ENCODE measurements around the gene GIMAP7.
"Not testable (repeated sequence)": the region's sequence is repeated elsewhere in the genome, so short reads cannot be mapped to it uniquely, and the experiment has no call there.

GIMAP7 gene

GRCh38 chr7:150487625-150488024 is 27.0 kb upstream of the GIMAP7 start:
- no peak overlapping the region for H3K4me3 ChIP-seq (replicated peaks in 1 of 2; ENCODE audit: low read depth in 2 of 2, low read length in 2 of 2)
- TF ChIP-seq CTCF (IDR thresholded peaks at IDR 0.05; ENCODE audit: low read depth, low read length), result no peak

GRCh38 chr7:150489782-150490181 is 24.9 kb upstream of the GIMAP7 start:
- DNase-seq (ENCODE audit: low read depth in 2 of 2), result no peak
- no peak overlapping the region for H3K4me3 ChIP-seq (replicated peaks in 1 of 2; ENCODE audit: low read depth in 2 of 2, low read length in 2 of 2)
- TF ChIP-seq CTCF (IDR thresholded peaks at IDR 0.05; ENCODE audit: low read depth, low read length), result no peak

More at GRCh38 chr7:150487625-150488024, 27.0 kb upstream of the GIMAP7 start:
- DNase-seq (ENCODE audit: low read depth in 2 of 2), result no peak

GRCh38 chr7:150493442-150493841 is 21.2 kb upstream of the GIMAP7 start:
- not testable (repeated sequence) for DNase-seq (ENCODE audit: low read depth in 2 of 2); H3K4me3 ChIP-seq (replicated peaks in 1 of 2; ENCODE audit: low read depth in 2 of 2, low read length in 2 of 2)

DNA sequence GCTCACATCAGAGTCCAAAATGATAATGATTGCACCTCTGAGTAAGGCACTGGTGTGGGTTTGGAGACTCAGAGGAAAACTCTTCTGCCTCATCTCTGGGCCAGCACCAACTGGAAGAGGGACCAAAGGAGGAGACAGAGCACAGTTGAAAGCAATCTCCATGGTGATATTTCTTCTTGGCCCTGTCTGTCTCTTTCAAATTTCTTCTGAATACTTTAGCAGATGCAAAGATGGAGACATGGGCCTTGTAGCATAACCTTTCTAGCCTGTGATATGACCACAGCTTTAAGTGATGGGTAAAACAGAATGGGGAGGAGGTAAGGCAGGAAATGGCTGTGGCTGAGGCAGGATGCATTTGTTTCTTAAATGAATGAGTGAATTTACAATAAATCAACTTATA is 12.2 kb upstream of the GIMAP7 start:
- TF ChIP-seq CTCF (IDR thresholded peaks at IDR 0.05; ENCODE audit: low read depth, low read length), result no peak
- DNase-seq (ENCODE audit: low read depth in 2 of 2), result no peak
- no peak overlapping the region for H3K4me3 ChIP-seq (replicated peaks in 1 of 2; ENCODE audit: low read depth in 2 of 2, low read length in 2 of 2)

DNA sequence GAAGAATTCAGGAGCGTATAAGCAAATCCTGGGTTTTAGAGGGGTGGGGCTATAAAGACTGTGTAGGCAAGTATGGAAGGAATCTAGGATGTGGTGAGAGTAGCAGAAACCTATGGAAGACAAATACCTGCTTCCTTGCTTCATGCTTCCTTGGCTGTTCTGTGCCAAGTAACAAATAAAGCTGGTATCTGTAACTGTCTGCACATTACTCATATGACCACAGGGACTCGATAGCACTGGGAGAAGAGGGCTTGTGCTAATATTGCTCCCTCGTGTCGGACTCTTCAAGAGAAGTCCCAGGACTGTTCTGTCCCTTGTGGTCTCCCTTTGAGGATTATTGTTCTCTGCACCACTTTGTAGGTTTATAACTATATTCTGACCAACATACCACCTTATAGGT is 11.5 kb upstream of the GIMAP7 start:
- no peak for TF ChIP-seq CTCF (IDR thresholded peaks at IDR 0.05; ENCODE audit: low read depth, low read length)
- no peak for DNase-seq (ENCODE audit: low read depth in 2 of 2)
- H3K4me3 ChIP-seq (replicated peaks in 1 of 2; ENCODE audit: low read depth in 2 of 2, low read length in 2 of 2), result no peak overlapping the region

DNA sequence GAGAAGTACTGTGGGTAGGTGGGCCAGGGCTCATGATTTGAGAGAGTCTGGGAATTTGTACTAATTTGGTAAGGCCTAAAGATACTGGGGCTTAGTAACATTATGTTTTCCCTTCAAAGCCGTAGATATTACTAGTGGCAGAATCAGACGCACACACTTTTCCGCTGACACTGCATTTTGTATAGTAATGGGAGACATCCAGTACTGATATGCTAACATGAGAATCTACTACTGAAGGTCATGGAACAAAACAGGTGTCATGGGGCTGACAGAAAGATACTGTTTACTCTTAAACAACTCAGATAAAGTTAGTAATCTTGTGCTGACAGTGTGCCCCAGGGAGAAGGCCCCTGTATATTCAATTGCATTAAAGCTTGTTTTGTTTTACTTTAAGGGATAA is 11.1 kb upstream of the GIMAP7 start:
- DNase-seq (ENCODE audit: low read depth in 2 of 2), result no peak
- no peak for TF ChIP-seq CTCF (IDR thresholded peaks at IDR 0.05; ENCODE audit: low read depth, low read length)
- no peak overlapping the region for H3K4me3 ChIP-seq (replicated peaks in 1 of 2; ENCODE audit: low read depth in 2 of 2, low read length in 2 of 2)

DNA sequence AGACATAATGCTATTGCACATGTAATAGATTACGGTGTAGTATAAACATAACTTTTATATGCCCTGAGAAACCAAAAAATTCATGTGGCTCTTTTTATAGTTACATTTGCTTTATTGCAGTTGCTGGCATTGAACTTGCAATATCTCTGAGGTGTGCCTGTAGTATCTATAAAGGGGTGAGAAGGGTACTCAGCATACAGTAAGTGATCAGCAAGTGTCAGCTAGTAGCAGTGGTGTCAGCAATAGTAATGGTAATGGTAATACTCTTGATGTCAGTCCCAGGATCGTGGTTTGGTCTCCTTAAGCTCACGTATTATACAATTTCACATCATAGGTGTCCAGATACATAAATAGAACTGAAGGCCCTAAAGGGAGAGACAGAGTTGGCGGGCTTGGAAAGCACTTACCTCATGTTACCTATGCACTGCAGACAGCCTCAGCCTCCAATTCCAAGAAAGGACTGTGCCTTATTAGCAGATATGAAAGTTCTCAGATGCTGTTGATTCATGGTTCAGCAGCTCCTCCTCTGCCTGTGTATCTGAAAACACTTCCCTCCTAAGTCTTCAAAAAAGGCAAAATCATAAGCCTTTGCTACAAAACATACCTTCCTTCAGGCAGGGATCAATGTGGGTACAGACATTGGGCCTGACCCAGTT is 6.6 kb upstream of the GIMAP7 start:
- no peak overlapping the region for H3K4me3 ChIP-seq (replicated peaks in 1 of 2; ENCODE audit: low read depth in 2 of 2, low read length in 2 of 2)
- TF ChIP-seq CTCF (IDR thresholded peaks at IDR 0.05; ENCODE audit: low read depth, low read length), result no peak
- DNase-seq (ENCODE audit: low read depth in 2 of 2), result no peak

Data from cardiac fibroblast (primary cell).